IMR-90 (cell line): ENCODE results near the gene MAP3K1. TPM values are rescaled to one million over a fixed set of nuclear protein-coding genes. Genes with fewer than 3 reads are reported as not detected.

ENCODE experiments used
- ATAC-seq: fragments of 200-7000 bp; cut with Tn5 transposase; 2 replicates; pipeline ENCODE4 v1.9.1; 2020; ENCODE audit warnings: low read depth, mild to moderate bottlenecking, moderate library complexity
- BruUV-seq: library from RNA; stranded (reverse); fragments of 400-500 nt; replicated peaks from 2 replicates; lab custom pipeline; 2021; lab: Mats Ljungman, UMichigan
- CTCF ChIA-PET: fragments of 300-600 bp; formaldehyde crosslinking; extraction: SDS; loops from one replicate; lab custom pipeline; 2021; ENCODE audit warnings: antibody characterized with exemption; lab: Yijun Ruan, JAX
- POLR2A ChIA-PET: fragments of 300-600 bp; sonication (Branson Sonifier 250); formaldehyde crosslinking; loops from one replicate; lab custom pipeline; 2022; ENCODE audit warnings: antibody characterized with exemption; ENCODE audit not compliant: unreplicated experiment; lab: Charles Lee
- DNase-seq: peaks from one replicate; pipeline ENCODE4 v3.0.0; 2013
- H2AFZ ChIP-seq: replicated peaks from 2 replicates; pipeline ENCODE3; 2013; ENCODE audit warnings: low read length, mild to moderate bottlenecking; ENCODE audit not compliant: poor library complexity
- H2AK5ac ChIP-seq: 2 replicates; pipeline ENCODE4 v1.6.1; 2013; ENCODE audit warnings: low read depth, low read length, inconsistent platforms
- H2AK9ac ChIP-seq: replicated peaks from 2 replicates; pipeline ENCODE3; 2013; ENCODE audit warnings: mild to moderate bottlenecking, low read depth, low read length, moderate library complexity; ENCODE audit not compliant: poor library complexity
- H2BK120ac ChIP-seq: 2 replicates; pipeline ENCODE4 v1.6.1; 2013; ENCODE audit warnings: low read depth, low read length, inconsistent platforms
- H2BK15ac ChIP-seq: 3 replicates; pipeline ENCODE4 v1.6.1; 2013; ENCODE audit warnings: low read depth, low read length, inconsistent platforms
- H2BK20ac ChIP-seq: 2 replicates; pipeline ENCODE4 v1.6.1; 2013; ENCODE audit warnings: low read depth, mild to moderate bottlenecking, inconsistent platforms, low read length, moderate library complexity
- H2BK5ac ChIP-seq: 2 replicates; pipeline ENCODE4 v1.6.1; 2013; ENCODE audit warnings: mild to moderate bottlenecking, low read depth, low read length, inconsistent platforms; ENCODE audit not compliant: poor library complexity, severe bottlenecking
- H3K14ac ChIP-seq: replicated peaks from 2 replicates; pipeline ENCODE4 v1.6.1; 2013; ENCODE audit warnings: low read depth, low read length, inconsistent platforms
- H3K18ac ChIP-seq: 2 replicates; pipeline ENCODE4 v1.6.1; 2013; ENCODE audit warnings: low read depth, low read length, control low read depth
- H3K23ac ChIP-seq: 2 replicates; pipeline ENCODE4 v1.6.1; 2013; ENCODE audit warnings: low read depth, low read length, inconsistent platforms
- H3K27ac ChIP-seq: 2 replicates; pipeline ENCODE4 v1.5.1; 2013; ENCODE audit warnings: mild to moderate bottlenecking, control low read depth, low read length; ENCODE audit not compliant: insufficient read depth
- H3K27me3 ChIP-seq: 2 replicates; pipeline ENCODE4 v1.6.1; 2013; ENCODE audit warnings: low read length; ENCODE audit not compliant: control insufficient read depth, insufficient read depth
- H3K36me3 ChIP-seq: 2 replicates; pipeline ENCODE4 v1.6.1; 2013; ENCODE audit warnings: low read length, mixed read lengths; ENCODE audit not compliant: control insufficient read depth, insufficient read depth
- H3K4ac ChIP-seq: 2 replicates; pipeline ENCODE4 v1.6.1; 2013; ENCODE audit warnings: low read depth, low read length, inconsistent platforms
- H3K4me1 ChIP-seq: 2 replicates; pipeline ENCODE4 v1.6.1; 2013; ENCODE audit warnings: low read length, mixed read lengths; ENCODE audit not compliant: control insufficient read depth, insufficient read depth
- H3K4me2 ChIP-seq: 2 replicates; pipeline ENCODE4 v1.6.1; 2013; ENCODE audit warnings: low read depth, mild to moderate bottlenecking, control low read depth, low read length, moderate library complexity
- H3K4me3 ChIP-seq: 2 replicates; pipeline ENCODE4 v1.5.1; 2013; ENCODE audit warnings: low read depth, mild to moderate bottlenecking, control low read depth, low read length, moderate library complexity; ENCODE audit not compliant: insufficient read depth
- H3K56ac ChIP-seq: 2 replicates; pipeline ENCODE4 v1.6.1; 2013; ENCODE audit warnings: low read length, inconsistent platforms; ENCODE audit not compliant: insufficient read depth; ENCODE audit errors: extremely low read depth
- H3K79me1 ChIP-seq, 2 experiments: 2 replicates each; pipeline ENCODE4 v1.6.1; 2013; ENCODE audit warnings: low read length in 2 of 2, inconsistent platforms in 1 of 2, low read depth in 1 of 2
- H3K9ac ChIP-seq: 2 replicates; pipeline ENCODE4 v1.6.1; 2013; ENCODE audit warnings: low read depth, low read length, control low read depth
- H3K9me1 ChIP-seq: 2 replicates; pipeline ENCODE4 v1.6.1; 2013; ENCODE audit warnings: low read length, inconsistent platforms; ENCODE audit not compliant: insufficient read depth
- H3K9me3 ChIP-seq: 2 replicates; pipeline ENCODE4 v1.6.1; 2013; ENCODE audit warnings: low read length; ENCODE audit not compliant: control insufficient read depth, insufficient read depth
- H4K20me1 ChIP-seq: 2 replicates; pipeline ENCODE4 v1.6.1; 2013; ENCODE audit warnings: low read length, inconsistent platforms; ENCODE audit not compliant: insufficient read depth
- H4K5ac ChIP-seq: 2 replicates; pipeline ENCODE4 v1.6.1; 2013; ENCODE audit warnings: mild to moderate bottlenecking, low read depth, low read length, control low read depth
- H4K8ac ChIP-seq, 2 experiments: 2 replicates each; pipeline ENCODE4 v1.6.1; 2013; ENCODE audit warnings: low read depth in 2 of 2, low read length in 2 of 2, control low read depth in 1 of 2, inconsistent platforms in 1 of 2
- H4K91ac ChIP-seq: 2 replicates; pipeline ENCODE4 v1.6.1; 2013; ENCODE audit warnings: low read depth, low read length, inconsistent platforms; ENCODE audit not compliant: insufficient read depth
- MXI1 ChIP-seq: IDR thresholded peaks from 2 replicates; pipeline ENCODE4 v1.6.1; 2012; ENCODE audit warnings: low read depth, mild to moderate bottlenecking, low read length, moderate library complexity, borderline replicate concordance
- POLR2A ChIP-seq: IDR thresholded peaks from 2 replicates; pipeline ENCODE4 v1.6.1; 2012; ENCODE audit warnings: mild to moderate bottlenecking, low read depth, low read length
- whole genome bisulfite sequencing, 2 experiments: methylation state at CpG; one replicate each; pipeline versions ENCODE4 v1.1.5 to v1.1.7; 2013; ENCODE audit warnings: missing lambda C conversion rate in 2 of 2; ENCODE audit not compliant: insufficient read length in 1 of 2; ENCODE audit errors: extremely low coverage in 2 of 2; 5-methylcytosine and 5-hydroxymethylcytosine counted together
- dilution Hi-C: fragments of 300-500 bp; cut with HindIII; formaldehyde crosslinking; loops from one replicate; pipeline ENCODE4 v1.14.3; 2018; ENCODE audit warnings: low sequenced_read_pairs; ENCODE audit not compliant: unreplicated experiment
- in situ Hi-C: fragments of 300-500 bp; cut with MboI; formaldehyde crosslinking; loops from 3 replicates; pipeline ENCODE4 v1.14.3; 2019; ENCODE audit warnings: low sequenced_read_pairs, inconsistent platforms, mixed read lengths
- intact Hi-C: fragments of 100-400 bp; cut with micrococcal nuclease; formaldehyde crosslinking; loops from 2 replicates; pipeline ENCODE4 v1.10.0; 2022
- polyA plus RNA-seq, 3 experiments: library from polyadenylated mRNA; depleted of rRNA; stranded (reverse); fragments of >200 nt; gene quantifications; 2 replicates each; pipeline ENCODE4 v1.2.3, GENCODE V29; 2012; ENCODE audit warnings: low replicate concordance in 1 of 3
- total RNA-seq: library from RNA; depleted of rRNA; stranded (reverse); fragments of >200 nt; gene quantifications from 2 replicates; pipeline ENCODE4 v1.2.3, GENCODE V29; 2012

The MAP3K1 gene
- total and polyA plus RNA-seq, 2 of the 4 experiments (the other 2 are of a cell fraction): 3.8 to 18.8 TPM

DNA sequence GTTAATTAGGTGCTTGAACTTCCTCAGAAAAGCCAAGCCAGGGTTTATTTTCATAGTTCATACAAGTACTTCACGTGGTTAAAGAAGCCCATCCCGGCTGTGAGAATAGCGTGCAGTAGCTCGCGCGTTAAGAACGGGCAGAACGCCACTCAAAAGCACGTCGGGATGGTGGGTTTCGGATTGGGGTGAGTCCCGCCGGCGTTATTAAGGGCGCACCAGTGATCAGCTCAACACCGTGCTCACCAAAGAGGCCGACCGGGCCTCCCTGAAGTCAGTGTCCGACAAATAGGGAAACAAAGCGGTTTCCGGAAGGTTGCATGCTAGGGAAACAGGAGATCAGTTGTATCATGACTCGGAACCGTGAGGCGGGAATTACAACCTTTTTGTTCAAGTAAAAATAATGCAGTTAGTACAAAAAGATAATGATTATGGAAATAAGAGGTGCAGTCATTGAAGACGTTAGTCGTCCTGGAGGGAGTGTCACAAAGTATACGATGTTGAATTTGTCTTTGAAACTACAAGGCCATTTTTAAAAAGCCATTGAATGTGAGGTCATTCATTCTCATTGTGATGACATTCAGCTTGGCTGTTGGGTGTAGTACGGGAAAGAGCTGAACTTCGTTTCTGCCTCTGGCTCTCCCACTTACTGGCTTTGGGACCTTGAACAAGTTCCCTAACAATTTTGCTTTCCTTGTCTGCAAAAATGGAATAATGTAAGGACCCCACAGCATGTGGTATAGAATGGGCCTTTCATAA, 95.0 kb downstream of the MAP3K1 start:
- Histone ChIP-seq H3K36me3 (no peaks in the 10 kb centered on the region), H4K8ac (peak overlapping the region; percentile 65 to 94), H3K4ac (peak overlapping the region; percentile 66), H3K9me1 (no peaks in the 10 kb centered on the region), H3K9me3 (no peaks in the 10 kb centered on the region), H4K91ac (peak overlapping the region; percentile 63), H3K79me1 (peaks cover 0 to 3% of the 10 kb centered on the region in 2 experiments; a peak in 1 of 4 replicates), H2AK9ac (peak overlapping the region; percentile 10), H2AFZ (peak overlapping the region; percentile 91), H3K4me2 (peak overlapping the region; percentile 79), H3K4me3 (peak overlapping the region; percentile 57), H3K27ac (peak overlapping the region; percentile 71), H2BK120ac (peak overlapping the region; percentile 47), H3K4me1 (no peaks in the 10 kb centered on the region), H2BK5ac (peak overlapping the region; percentile 40), H3K27me3 (no peaks in the 10 kb centered on the region), H2BK20ac (no peak overlapping the region), H3K23ac (peak overlapping the region; percentile 63), H4K20me1 (no peaks in the 10 kb centered on the region), H3K9ac (peak overlapping the region; percentile 81), H3K14ac (peak overlapping the region; percentile 79), H2AK5ac (peak overlapping the region; percentile 41; the same call in 1 of the 2 replicates), H2BK15ac (no peak overlapping the region), H3K18ac (peak overlapping the region; percentile 14), H4K5ac (peak overlapping the region; percentile 68), H3K56ac (peak overlapping the region; percentile 88)
- dilution Hi-C loops: no loop called here
- no peak for DNase-seq
- ChIA-PET CTCF (interaction anchor here (0.8 to 1.2 kb wide), 2 partner anchors 9 to 10 kb away, joined by 3 read pairs; no protein-coding TSS in a partner anchor), POLR2A (no interaction called here)
- ATAC-seq: peak; percentile 16
- BruUV-seq: TSS peak; percentile 73
- intact Hi-C loops: no loop called here
- TF ChIP-seq POLR2A (no peak), MXI1 (0 out of 2 replicates have a peak, but pooled peaks have one; percentile 37)
- 4% methylated on average over 22 of the region's 29 CpGs; no CpG with 5 or more reads in 1 of the 2 experiments for WGBS, 2 experiments
- in situ Hi-C loops: loop anchor here (25.0 kb wide), 1 partner anchor 1552 kb away; the partner anchor contains the start of gene PLK2
